T47D (cell line): ENCODE data around the gene WBP11.

Experiments
- DNase-seq, 2 experiments: peaks; one replicate each; pipeline versions ENCODE4 v3.0.0 to v3.0.0-alpha.2; 2011 to 2012; ENCODE audit warnings: low read depth in 1 of 2, low spot score in 1 of 2
- JUND ChIP-seq: IDR thresholded peaks from 2 replicates; pipeline ENCODE4 v1.6.1; 2012; ENCODE audit warnings: low read depth
- in situ Hi-C: cut with HindIII; loops from 2 replicates; pipeline ENCODE4 v1.10.0; 2016; ENCODE audit warnings: low sequenced_read_pairs, low pct_unique_long_range_greater_than_20kb

Gene WBP11

GRCh38 chr12:14803011-14803829 lies at the start of gene WBP11, which contains the start of gene C12orf60:
WBP11 (minus strand) TSS chr12:14803478; CDS start chr12:14801383, 2,095 bp downstream.
C12orf60 (plus strand) TSS chr12:14803670; CDS start chr12:14822936, 19,266 bp downstream.
- TF ChIP-seq JUND, result no peak
- peak; percentile 55 to 95 for DNase-seq
- in situ Hi-C loops, result no loop called here

GRCh38 chr12:14852880-14853279 lies 49.6 kb upstream of the WBP11 start:
- in situ Hi-C loops, result no loop called here
- no peak for DNase-seq
- TF ChIP-seq JUND, result no peak

GRCh38 chr12:14850929-14851663 lies 47.8 kb upstream of the WBP11 start:
- in situ Hi-C loops, result no loop called here
- TF ChIP-seq JUND, result no peak
- DNase-seq, result no peak

- in situ Hi-C loops, result no loop called here
- DNase-seq, result no peak
- TF ChIP-seq JUND, result no peak
Observed at GRCh38 chr12:14849661-14850060, 46.4 kb upstream of the WBP11 start.

- DNase-seq, result peak in 1 of 2 experiments; percentile 41
- TF ChIP-seq JUND, result no peak
- in situ Hi-C loops, result no loop called here
Observed at GRCh38 chr12:14846876-14847580, 43.8 kb upstream of the WBP11 start.

- DNase-seq, result no peak
- in situ Hi-C loops, result no loop called here
- TF ChIP-seq JUND, result no peak
Observed at GRCh38 chr12:14846042-14846587, 42.8 kb upstream of the WBP11 start.

GRCh38 chr12:14845350-14845750 lies 42.1 kb upstream of the WBP11 start:
- DNase-seq, result peak; percentile 4 to 66
- TF ChIP-seq JUND, result no peak
- in situ Hi-C loops, result no loop called here

GRCh38 chr12:14844401-14844800 lies 41.1 kb upstream of the WBP11 start:
- no peak for TF ChIP-seq JUND
- in situ Hi-C loops, result no loop called here
- DNase-seq, result no peak

GRCh38 chr12:14843425-14843887 lies 40.2 kb upstream of the WBP11 start, which contains the start of gene ART4:
ART4 (minus strand) TSS chr12:14843526; CDS start chr12:14843113, 413 bp downstream.
- DNase-seq, result no peak
- in situ Hi-C loops, result no loop called here
- TF ChIP-seq JUND, result no peak

- in situ Hi-C loops, result no loop called here
- no peak for TF ChIP-seq JUND
Observed at GRCh38 chr12:14842315-14842714, 39.0 kb upstream of the WBP11 start.

GRCh38 chr12:14841761-14842160 lies 38.5 kb upstream of the WBP11 start:
- DNase-seq, result peak in 1 of 2 experiments; percentile 81
- no peak; the same call in 1 of the 2 replicates for TF ChIP-seq JUND
- in situ Hi-C loops, result no loop called here

More at GRCh38 chr12:14842315-14842714, 39.0 kb upstream of the WBP11 start:
- no peak for DNase-seq

GRCh38 chr12:14840616-14841015 lies 37.3 kb upstream of the WBP11 start:
- no peak for TF ChIP-seq JUND
- no peak for DNase-seq
- in situ Hi-C loops, result no loop called here

GRCh38 chr12:14839262-14839661 lies 36.0 kb upstream of the WBP11 start:
- TF ChIP-seq JUND, result no peak
- no peak for DNase-seq
- in situ Hi-C loops, result no loop called here
